ENCODE data around the gene TSHZ2.
"Not testable (repeated sequence)": the region's sequence is repeated elsewhere in the genome, so short reads cannot be mapped to it uniquely, and the experiment has no call there.

Gene TSHZ2

GRCh38 chr20:52964131-52964530 lies 8.0 kb upstream of the TSHZ2 start:
- DNase-seq (ENCODE audit: extremely low spot score): no peak
- CTCF ChIA-PET: interaction anchor here (0.6 kb wide), 1 partner anchor 683 kb away, joined by 3 read pairs; no protein-coding TSS in a partner anchor
- TF ChIP-seq FOXA1 (IDR thresholded peaks at IDR 0.05) (no peak), SUZ12 (IDR thresholded peaks at IDR 0.05) (no peak), L3MBTL2 (conservative IDR thresholded peaks at IDR 0.05) (no peak), TARDBP (IDR thresholded peaks at IDR 0.05) (no peak), FOXK2 (IDR thresholded peaks at IDR 0.05) (no peak), SP1 (IDR thresholded peaks at IDR 0.05) (no peak), ARNT (IDR thresholded peaks at IDR 0.05) (no peak), NFRKB (IDR thresholded peaks at IDR 0.05) (no peak), LEF1 (IDR thresholded peaks at IDR 0.05; ENCODE audit: borderline replicate concordance) (no peak), BHLHE40 (IDR thresholded peaks at IDR 0.05; ENCODE audit: borderline replicate concordance) (no peak), PKNOX1 (IDR thresholded peaks at IDR 0.05) (no peak), ZNF384 (IDR thresholded peaks at IDR 0.05) (no peak), HDGF (IDR thresholded peaks at IDR 0.05; ENCODE audit: borderline replicate concordance) (no peak), FOXM1 (IDR thresholded peaks at IDR 0.05; ENCODE audit: borderline replicate concordance) (no peak), CTBP1 (IDR thresholded peaks at IDR 0.05; ENCODE audit: borderline replicate concordance) (no peak)
- POLR2A ChIA-PET: no interaction called here

- POLR2A ChIA-PET: no interaction called here
- TF ChIP-seq BHLHE40 (IDR thresholded peaks at IDR 0.05; ENCODE audit: borderline replicate concordance): no peak
- TF ChIP-seq FOXA1 (IDR thresholded peaks at IDR 0.05): no peak
- no peak for TF ChIP-seq FOXM1 (IDR thresholded peaks at IDR 0.05; ENCODE audit: borderline replicate concordance)
- TF ChIP-seq HDGF (IDR thresholded peaks at IDR 0.05; ENCODE audit: borderline replicate concordance): no peak
- no peak for TF ChIP-seq PKNOX1 (IDR thresholded peaks at IDR 0.05)
- TF ChIP-seq FOXK2 (IDR thresholded peaks at IDR 0.05): no peak
- no peak for TF ChIP-seq ARNT (IDR thresholded peaks at IDR 0.05)
- TF ChIP-seq ELF4 (IDR thresholded peaks at IDR 0.05): no peak
- CTCF ChIA-PET: no interaction called here
- no peak for DNase-seq (ENCODE audit: extremely low spot score)
These were observed 6.8 kb upstream of the TSHZ2 start for GRCh38 chr20:52965380-52965779.

GRCh38 chr20:52965819-52966218 lies 6.3 kb upstream of the TSHZ2 start:
- TF ChIP-seq ARNT (IDR thresholded peaks at IDR 0.05) (no peak), BHLHE40 (IDR thresholded peaks at IDR 0.05; ENCODE audit: borderline replicate concordance) (no peak), LEF1 (IDR thresholded peaks at IDR 0.05; ENCODE audit: borderline replicate concordance) (no peak), SUZ12 (IDR thresholded peaks at IDR 0.05) (no peak), FOXK2 (IDR thresholded peaks at IDR 0.05) (no peak), FOXM1 (IDR thresholded peaks at IDR 0.05; ENCODE audit: borderline replicate concordance) (no peak), L3MBTL2 (conservative IDR thresholded peaks at IDR 0.05) (no peak), ZNF384 (IDR thresholded peaks at IDR 0.05) (no peak)
- no peak for DNase-seq (ENCODE audit: extremely low spot score)
- POLR2A ChIA-PET: no interaction called here

GRCh38 chr20:52966543-52966942 lies 5.6 kb upstream of the TSHZ2 start:
- POLR2A ChIA-PET; DNase-seq (ENCODE audit: extremely low spot score); CTCF ChIA-PET: not testable (repeated sequence)

More at GRCh38 chr20:52965819-52966218, 6.3 kb upstream of the TSHZ2 start:
- CTCF ChIA-PET: no interaction called here

GRCh38 chr20:52971498-52972189 lies 514 bp upstream of the TSHZ2 start:
- no peak for DNase-seq (ENCODE audit: extremely low spot score)
- TF ChIP-seq ELF4 (IDR thresholded peaks at IDR 0.05) (no peak), LEF1 (IDR thresholded peaks at IDR 0.05; ENCODE audit: borderline replicate concordance) (no peak), FOXK2 (IDR thresholded peaks at IDR 0.05) (no peak), CTBP1 (IDR thresholded peaks at IDR 0.05; ENCODE audit: borderline replicate concordance) (no peak), ZNF384 (IDR thresholded peaks at IDR 0.05) (no peak), PKNOX1 (IDR thresholded peaks at IDR 0.05) (no peak), TARDBP (IDR thresholded peaks at IDR 0.05) (no peak), SUZ12 (IDR thresholded peaks at IDR 0.05) (no peak), HDGF (IDR thresholded peaks at IDR 0.05; ENCODE audit: borderline replicate concordance) (no peak), FOXA1 (IDR thresholded peaks at IDR 0.05) (no peak), L3MBTL2 (conservative IDR thresholded peaks at IDR 0.05) (no peak), FOXM1 (IDR thresholded peaks at IDR 0.05; ENCODE audit: borderline replicate concordance) (no peak), ARNT (IDR thresholded peaks at IDR 0.05) (no peak), BHLHE40 (IDR thresholded peaks at IDR 0.05; ENCODE audit: borderline replicate concordance) (no peak), SP1 (IDR thresholded peaks at IDR 0.05) (no peak)
- ChIA-PET CTCF (no interaction called here), POLR2A (no interaction called here)

GRCh38 chr20:52972965-52973819 lies 1.0 kb downstream of the TSHZ2 start:
- TF ChIP-seq SP1 (IDR thresholded peaks at IDR 0.05): no peak
- TF ChIP-seq TARDBP (IDR thresholded peaks at IDR 0.05): no peak
- TF ChIP-seq SUZ12 (IDR thresholded peaks at IDR 0.05): no peak
- no peak for TF ChIP-seq L3MBTL2 (conservative IDR thresholded peaks at IDR 0.05)
- DNase-seq (ENCODE audit: extremely low spot score): peak; percentile 42
- POLR2A ChIA-PET: interaction anchor here (0.6 to 1.2 kb wide), 2 partner anchors 28 to 41 kb away, joined by 3 read pairs; no protein-coding TSS in a partner anchor
- CTCF ChIA-PET: interaction anchor here (0.7 kb wide), 1 partner anchor 153 kb away, joined by 3 read pairs; no protein-coding TSS in a partner anchor

All from HEK293T (cell line).